ENCODE measurements around the gene NXPH4.

DNA sequence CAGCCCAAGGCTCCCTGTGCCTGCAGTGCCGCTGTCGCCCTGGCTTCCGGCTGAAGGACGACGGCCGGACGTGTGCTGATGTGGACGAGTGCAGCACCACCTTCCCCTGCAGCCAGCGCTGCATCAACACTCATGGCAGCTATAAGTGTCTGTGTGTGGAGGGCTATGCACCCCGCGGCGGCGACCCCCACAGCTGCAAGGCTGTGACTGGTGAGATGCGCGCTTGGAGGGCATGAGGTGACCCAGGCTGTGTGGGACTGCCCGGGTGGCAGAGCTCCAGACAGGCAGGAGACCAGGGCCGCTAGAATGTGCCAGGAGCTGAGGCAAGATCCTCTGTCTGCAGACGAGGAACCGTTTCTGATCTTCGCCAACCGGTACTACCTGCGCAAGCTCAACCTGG, 19.6 kb upstream of the NXPH4 start:
- TF ChIP-seq, protein P1, sequence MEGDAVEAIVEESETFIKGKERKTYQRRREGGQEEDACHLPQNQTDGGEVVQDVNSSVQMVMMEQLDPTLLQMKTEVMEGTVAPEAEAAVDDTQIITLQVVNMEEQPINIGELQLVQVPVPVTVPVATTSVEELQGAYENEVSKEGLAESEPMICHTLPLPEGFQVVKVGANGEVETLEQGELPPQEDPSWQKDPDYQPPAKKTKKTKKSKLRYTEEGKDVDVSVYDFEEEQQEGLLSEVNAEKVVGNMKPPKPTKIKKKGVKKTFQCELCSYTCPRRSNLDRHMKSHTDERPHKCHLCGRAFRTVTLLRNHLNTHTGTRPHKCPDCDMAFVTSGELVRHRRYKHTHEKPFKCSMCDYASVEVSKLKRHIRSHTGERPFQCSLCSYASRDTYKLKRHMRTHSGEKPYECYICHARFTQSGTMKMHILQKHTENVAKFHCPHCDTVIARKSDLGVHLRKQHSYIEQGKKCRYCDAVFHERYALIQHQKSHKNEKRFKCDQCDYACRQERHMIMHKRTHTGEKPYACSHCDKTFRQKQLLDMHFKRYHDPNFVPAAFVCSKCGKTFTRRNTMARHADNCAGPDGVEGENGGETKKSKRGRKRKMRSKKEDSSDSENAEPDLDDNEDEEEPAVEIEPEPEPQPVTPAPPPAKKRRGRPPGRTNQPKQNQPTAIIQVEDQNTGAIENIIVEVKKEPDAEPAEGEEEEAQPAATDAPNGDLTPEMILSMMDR (IDR thresholded peaks at IDR 0.05 in 2 of 3, conservative IDR thresholded peaks at IDR 0.05 in 1 of 3; ENCODE audit: borderline replicate concordance in 1 of 3, insufficient read depth in 1 of 3, low read depth in 2 of 3, low read length in 2 of 3) = no peak
- TF ChIP-seq YY1 (IDR thresholded peaks at IDR 0.05; ENCODE audit: extremely low read depth, insufficient replicate concordance, low read depth, low read length) (no peak), SRF (IDR thresholded peaks at IDR 0.05; ENCODE audit: low read depth) (no peak), CBX3 (IDR thresholded peaks at IDR 0.05; ENCODE audit: low read depth) (no peak), POLR2A (IDR thresholded peaks at IDR 0.05; ENCODE audit: borderline replicate concordance, extremely low read depth, insufficient read depth, insufficient read length) (no peak), EZH2 (IDR thresholded peaks at IDR 0.05) (no peak), SIN3A (IDR thresholded peaks at IDR 0.05; ENCODE audit: low read depth) (no peak), SP1 (IDR thresholded peaks at IDR 0.05; ENCODE audit: low read depth) (no peak)

Data from HCT116 (cell line).